Panc1 (cell line): ENCODE measurements around the gene IFNL4. TPM values are rescaled to one million over a fixed set of nuclear protein-coding genes. Genes with fewer than 3 reads are reported as not detected.
A peak's percentile ranks its signal among the peaks of the same experiment; 100 is the strongest.

Experiments
- ATAC-seq: fragments of 200-7000 bp; cut with Tn5 transposase; 2 replicates; pipeline ENCODE4 v1.9.1; 2020; ENCODE audit warnings: mild to moderate bottlenecking, moderate library complexity
- BruUV-seq: library from RNA; stranded (reverse); fragments of 400-500 nt; replicated peaks from 2 replicates; lab custom pipeline; 2021; lab: Mats Ljungman, UMichigan
- CTCF ChIA-PET: fragments of 300-600 bp; sonication (Branson Sonifier 250); formaldehyde crosslinking; loops from one replicate; lab custom pipeline; 2022; ENCODE audit warnings: antibody characterized with exemption; lab: Charles Lee
- POLR2A ChIA-PET: fragments of 300-600 bp; sonication (Branson Sonifier 250); formaldehyde crosslinking; loops from one replicate; lab custom pipeline; 2022; ENCODE audit warnings: antibody characterized with exemption; lab: Charles Lee
- DNase-seq: peaks from one replicate; pipeline ENCODE4 v3.0.0-alpha.2; 2010; ENCODE audit warnings: low read depth, low spot score
- H3K27ac ChIP-seq: 2 replicates; pipeline ENCODE4 v1.5.1; 2011; ENCODE audit warnings: mild to moderate bottlenecking, low read length, inconsistent platforms
- H3K27me3 ChIP-seq: fragments of 200-500 bp; sonication (Bioruptor generic); 2 replicates; pipeline ENCODE4 v1.6.0; 2014; ENCODE audit warnings: low read length, inconsistent platforms; ENCODE audit not compliant: control insufficient read depth, insufficient read depth
- H3K36me3 ChIP-seq: fragments of 200-500 bp; sonication (Bioruptor generic); 2 replicates; pipeline ENCODE4 v1.5.1; 2014; ENCODE audit warnings: inconsistent platforms, mild to moderate bottlenecking, low read length, moderate library complexity; ENCODE audit not compliant: control insufficient read depth, insufficient read depth
- H3K4me1 ChIP-seq: 2 replicates; pipeline ENCODE4 v1.5.1; 2011; ENCODE audit warnings: inconsistent platforms, mild to moderate bottlenecking, low read length, moderate library complexity; ENCODE audit not compliant: control insufficient read depth, insufficient read depth
- H3K4me3 ChIP-seq, 2 experiments: 2 replicates each; pipeline ENCODE4 v1.5.1; 2011 to 2012; ENCODE audit warnings: low read depth in 2 of 2, low read length in 2 of 2, mild to moderate bottlenecking in 2 of 2, inconsistent platforms in 1 of 2, moderate library complexity in 1 of 2
- H3K9me3 ChIP-seq: fragments of 200-500 bp; sonication (Bioruptor generic); 2 replicates; pipeline ENCODE4 v1.5.1; 2014; ENCODE audit warnings: low read depth, mild to moderate bottlenecking, inconsistent platforms, low read length, moderate library complexity; ENCODE audit not compliant: control insufficient read depth, insufficient read depth
- POLR2AphosphoS5 ChIP-seq: IDR thresholded peaks from 2 replicates; pipeline ENCODE4 v1.6.1; 2012; ENCODE audit warnings: mild to moderate bottlenecking, low read depth, low read length, moderate library complexity
- SIN3A ChIP-seq: IDR thresholded peaks from 2 replicates; pipeline ENCODE4 v1.6.1; 2012; ENCODE audit warnings: low read depth, mild to moderate bottlenecking, low read length, moderate library complexity, borderline replicate concordance; ENCODE audit not compliant: insufficient read depth
- TCF7L2 ChIP-seq: IDR thresholded peaks from 2 replicates; pipeline ENCODE4 v1.6.1; 2011; ENCODE audit warnings: mild to moderate bottlenecking, low read depth, low read length, inconsistent platforms
- in situ Hi-C: cut with HindIII; loops from 2 replicates; pipeline ENCODE4 v1.10.0; 2016; ENCODE audit warnings: low sequenced_read_pairs, low pct_unique_long_range_greater_than_20kb
- intact Hi-C: fragments of 100-400 bp; cut with micrococcal nuclease; formaldehyde crosslinking; loops from one replicate; pipeline ENCODE4 v1.10.0; 2022; ENCODE audit not compliant: unreplicated experiment
- total RNA-seq: library from RNA; stranded (reverse); gene quantifications from one replicate; pipeline ENCODE4 v1.2.1, GENCODE V29; 2021; ENCODE audit not compliant: unreplicated experiment
- TF ChIP-seq, protein P1 (sequence below), 2 experiments: IDR thresholded peaks; 2 replicates each; pipeline ENCODE4 v1.6.1; 2011 to 2012; ENCODE audit warnings: low read depth in 2 of 2, control low read depth in 1 of 2, low read length in 1 of 2, mild to moderate bottlenecking in 1 of 2, moderate library complexity in 1 of 2; ENCODE audit not compliant: insufficient read depth in 1 of 2
- TF ChIP-seq, protein P2 (sequence below): fragments of 450-650 bp; IDR thresholded peaks from 2 replicates; pipeline ENCODE4 v1.5.1; 2017; ENCODE audit warnings: mild to moderate bottlenecking

Gene IFNL4
- total RNA-seq, 1 experiment from 2014 or later = not detected

DNA sequence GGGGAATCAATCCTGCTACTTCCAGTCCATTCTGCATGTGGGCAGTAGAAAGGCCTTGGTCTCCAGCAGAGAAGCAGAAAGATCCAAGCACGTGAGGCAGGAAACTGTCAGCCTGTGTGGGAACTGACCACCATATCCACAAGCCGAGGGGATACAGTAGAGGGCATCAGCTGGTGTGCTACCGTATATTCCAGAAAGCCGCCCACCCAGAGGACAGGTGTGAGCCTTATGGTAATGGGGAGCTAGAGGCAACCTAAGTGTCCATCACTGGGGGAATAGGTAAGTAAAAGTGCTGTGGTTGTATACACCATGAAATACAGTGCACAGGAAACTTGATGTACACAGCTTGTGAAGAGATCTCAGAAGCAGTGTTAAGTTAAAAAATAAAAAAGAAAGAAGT, 44.7 kb upstream of the IFNL4 start:
- H3K9me3 ChIP-seq = no peaks in the 10 kb centered on the region
- H3K27ac ChIP-seq = no peak overlapping the region
- intact Hi-C loops = no loop called here
- peaks cover 33% of the 10 kb centered on the region for H3K27me3 ChIP-seq
- TF ChIP-seq, protein P1, sequence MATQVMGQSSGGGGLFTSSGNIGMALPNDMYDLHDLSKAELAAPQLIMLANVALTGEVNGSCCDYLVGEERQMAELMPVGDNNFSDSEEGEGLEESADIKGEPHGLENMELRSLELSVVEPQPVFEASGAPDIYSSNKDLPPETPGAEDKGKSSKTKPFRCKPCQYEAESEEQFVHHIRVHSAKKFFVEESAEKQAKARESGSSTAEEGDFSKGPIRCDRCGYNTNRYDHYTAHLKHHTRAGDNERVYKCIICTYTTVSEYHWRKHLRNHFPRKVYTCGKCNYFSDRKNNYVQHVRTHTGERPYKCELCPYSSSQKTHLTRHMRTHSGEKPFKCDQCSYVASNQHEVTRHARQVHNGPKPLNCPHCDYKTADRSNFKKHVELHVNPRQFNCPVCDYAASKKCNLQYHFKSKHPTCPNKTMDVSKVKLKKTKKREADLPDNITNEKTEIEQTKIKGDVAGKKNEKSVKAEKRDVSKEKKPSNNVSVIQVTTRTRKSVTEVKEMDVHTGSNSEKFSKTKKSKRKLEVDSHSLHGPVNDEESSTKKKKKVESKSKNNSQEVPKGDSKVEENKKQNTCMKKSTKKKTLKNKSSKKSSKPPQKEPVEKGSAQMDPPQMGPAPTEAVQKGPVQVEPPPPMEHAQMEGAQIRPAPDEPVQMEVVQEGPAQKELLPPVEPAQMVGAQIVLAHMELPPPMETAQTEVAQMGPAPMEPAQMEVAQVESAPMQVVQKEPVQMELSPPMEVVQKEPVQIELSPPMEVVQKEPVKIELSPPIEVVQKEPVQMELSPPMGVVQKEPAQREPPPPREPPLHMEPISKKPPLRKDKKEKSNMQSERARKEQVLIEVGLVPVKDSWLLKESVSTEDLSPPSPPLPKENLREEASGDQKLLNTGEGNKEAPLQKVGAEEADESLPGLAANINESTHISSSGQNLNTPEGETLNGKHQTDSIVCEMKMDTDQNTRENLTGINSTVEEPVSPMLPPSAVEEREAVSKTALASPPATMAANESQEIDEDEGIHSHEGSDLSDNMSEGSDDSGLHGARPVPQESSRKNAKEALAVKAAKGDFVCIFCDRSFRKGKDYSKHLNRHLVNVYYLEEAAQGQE (IDR thresholded peaks at IDR 0.05; ENCODE audit: insufficient read depth in 1 of 2, low read depth in 2 of 2, low read length in 1 of 2) = no peak
- TF ChIP-seq TCF7L2 (no peak), SIN3A (no peak), POLR2AphosphoS5 (no peak)
- TF ChIP-seq, protein P2, sequence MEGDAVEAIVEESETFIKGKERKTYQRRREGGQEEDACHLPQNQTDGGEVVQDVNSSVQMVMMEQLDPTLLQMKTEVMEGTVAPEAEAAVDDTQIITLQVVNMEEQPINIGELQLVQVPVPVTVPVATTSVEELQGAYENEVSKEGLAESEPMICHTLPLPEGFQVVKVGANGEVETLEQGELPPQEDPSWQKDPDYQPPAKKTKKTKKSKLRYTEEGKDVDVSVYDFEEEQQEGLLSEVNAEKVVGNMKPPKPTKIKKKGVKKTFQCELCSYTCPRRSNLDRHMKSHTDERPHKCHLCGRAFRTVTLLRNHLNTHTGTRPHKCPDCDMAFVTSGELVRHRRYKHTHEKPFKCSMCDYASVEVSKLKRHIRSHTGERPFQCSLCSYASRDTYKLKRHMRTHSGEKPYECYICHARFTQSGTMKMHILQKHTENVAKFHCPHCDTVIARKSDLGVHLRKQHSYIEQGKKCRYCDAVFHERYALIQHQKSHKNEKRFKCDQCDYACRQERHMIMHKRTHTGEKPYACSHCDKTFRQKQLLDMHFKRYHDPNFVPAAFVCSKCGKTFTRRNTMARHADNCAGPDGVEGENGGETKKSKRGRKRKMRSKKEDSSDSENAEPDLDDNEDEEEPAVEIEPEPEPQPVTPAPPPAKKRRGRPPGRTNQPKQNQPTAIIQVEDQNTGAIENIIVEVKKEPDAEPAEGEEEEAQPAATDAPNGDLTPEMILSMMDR = no peak
- ATAC-seq (peak; percentile 7), DNase-seq (no peak)
- no peak overlapping the region for H3K4me3 ChIP-seq
- no peaks in the 10 kb centered on the region for H3K36me3 ChIP-seq
- CTCF ChIA-PET = interaction anchor here (0.8 to 1.5 kb wide), 5 partner anchors 18 to 500 kb away, joined by 3 to 5 read pairs (median 4); partner anchors contain the start of gene SAMD4B
- no TSS peak for BruUV-seq
- in situ Hi-C loops = loop anchor here (10.0 kb wide), 1 partner anchor 51 kb away; the partner anchor contains the start of gene SAMD4B
- no peaks in the 10 kb centered on the region; the same call in 1 of the 2 replicates for H3K4me1 ChIP-seq
- POLR2A ChIA-PET = interaction anchor here (0.6 to 1.1 kb wide), 3 partner anchors 18 to 186 kb away, joined by 3 to 10 read pairs (median 3); no protein-coding TSS in a partner anchor

- BruUV-seq = no TSS peak
- ATAC-seq (no peak), DNase-seq (no peak)
- in situ Hi-C loops (loop anchor here (10.0 kb wide), 2 partner anchors 661 to 739 kb away; no protein-coding TSS in a partner anchor), intact Hi-C loops (no loop called here)
- H3K27me3 ChIP-seq = peaks cover 34% of the 10 kb centered on the region
- ChIA-PET CTCF (no interaction called here), POLR2A (no interaction called here)
- H3K4me3 ChIP-seq = no peak overlapping the region
- H3K4me1 ChIP-seq = no peaks in the 10 kb centered on the region
- H3K27ac ChIP-seq = no peak overlapping the region
- TF ChIP-seq TCF7L2 (no peak), SIN3A (no peak), POLR2AphosphoS5 (no peak)
- TF ChIP-seq, protein P1 (IDR thresholded peaks at IDR 0.05; ENCODE audit: insufficient read depth in 1 of 2, low read depth in 2 of 2, low read length in 1 of 2) = no peak
- TF ChIP-seq, protein P2 = no peak
- no peaks in the 10 kb centered on the region for H3K36me3 ChIP-seq
- H3K9me3 ChIP-seq = peaks cover 13% of the 10 kb centered on the region; the same call in 1 of the 2 replicates
Measured at GRCh38 chr19:39284032-39284431, 35.4 kb upstream of the IFNL4 start.
